IPS DF 4.7 (cell line): ENCODE results near the gene TAF1D.
"Not testable (repeated sequence)": the region's sequence is repeated elsewhere in the genome, so short reads cannot be mapped to it uniquely, and the experiment has no call there.

Experiments
- DNase-seq: peaks from one replicate; pipeline ENCODE4 v3.0.0-alpha.2; 2013; ENCODE audit warnings: low spot score; ENCODE audit errors: extremely low read depth

TAF1D gene

DNA sequence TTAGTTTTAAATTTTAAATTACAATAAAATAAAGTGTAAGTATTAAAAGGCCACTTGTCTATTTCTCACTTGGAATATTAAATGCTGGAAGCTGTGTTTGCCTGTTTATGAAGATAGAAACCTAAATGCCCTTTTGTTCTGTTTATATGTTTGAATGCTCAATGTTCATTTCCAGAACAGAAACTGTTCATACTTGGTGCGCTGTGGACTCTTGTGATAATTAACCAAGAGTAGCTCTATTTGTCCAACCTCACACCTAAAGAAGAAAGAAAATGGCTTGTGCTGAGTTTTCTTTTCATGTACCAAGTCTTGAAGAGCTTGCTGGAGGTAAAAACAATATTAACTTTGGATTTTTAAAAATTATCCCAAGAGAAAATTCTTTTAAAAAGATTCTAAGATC, 5.8 kb upstream of the TAF1D start:
- DNase-seq: no peak

DNA sequence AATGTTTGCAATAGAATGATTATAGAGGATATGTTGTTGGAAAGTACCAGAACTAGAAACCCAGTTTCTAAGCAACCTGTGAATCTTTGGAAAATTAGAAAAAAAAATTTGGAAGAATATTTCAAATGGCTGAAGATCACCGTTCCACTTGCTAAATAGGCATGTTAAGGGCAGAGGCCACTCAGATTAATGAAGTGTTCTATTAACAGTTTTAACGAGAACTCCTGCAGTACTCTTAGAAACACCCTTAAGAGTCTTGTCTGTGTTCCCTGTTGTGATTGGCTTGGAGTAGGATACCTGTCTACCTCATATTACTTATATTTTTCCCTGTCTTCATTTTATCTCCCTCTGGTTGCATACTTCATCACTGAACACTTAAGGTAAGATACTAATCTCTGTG, 4.8 kb upstream of the TAF1D start:
- DNase-seq: no peak

DNA sequence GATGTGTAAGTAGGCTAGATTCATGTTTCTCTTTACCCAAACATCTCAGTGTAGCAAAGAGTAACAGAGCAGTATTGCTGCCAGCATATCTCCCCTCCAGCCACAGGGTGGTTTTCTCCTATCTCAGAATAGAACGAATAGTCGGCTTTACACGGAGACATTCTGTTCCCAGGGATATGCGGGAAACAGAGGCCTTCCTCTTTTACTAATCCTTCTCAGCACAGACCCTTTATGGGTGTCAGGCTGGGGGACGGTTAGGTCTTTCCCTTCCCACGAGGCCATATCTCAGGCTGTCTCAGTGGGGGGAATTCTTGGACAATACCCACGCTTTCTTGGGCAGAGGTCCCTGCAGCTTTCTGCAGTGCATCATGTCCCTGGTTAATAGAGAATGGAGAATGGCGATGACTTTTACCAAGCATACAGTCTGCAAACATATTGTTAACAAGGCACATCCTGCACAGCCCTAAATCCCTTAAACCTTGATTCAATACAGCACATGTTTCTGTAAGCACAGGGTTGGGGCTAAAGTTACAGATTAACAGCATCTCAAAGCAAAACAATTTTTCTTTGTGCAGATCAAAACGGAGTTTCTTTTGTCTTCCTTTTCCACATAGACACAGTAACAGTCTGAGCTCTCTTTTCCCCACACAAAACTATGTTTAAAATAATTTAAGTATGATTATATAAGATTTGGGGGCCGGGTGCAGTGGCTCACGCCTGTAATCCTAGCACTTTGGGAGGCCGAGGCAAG, 3.9 kb upstream of the TAF1D start:
- not testable (repeated sequence) for DNase-seq

DNA sequence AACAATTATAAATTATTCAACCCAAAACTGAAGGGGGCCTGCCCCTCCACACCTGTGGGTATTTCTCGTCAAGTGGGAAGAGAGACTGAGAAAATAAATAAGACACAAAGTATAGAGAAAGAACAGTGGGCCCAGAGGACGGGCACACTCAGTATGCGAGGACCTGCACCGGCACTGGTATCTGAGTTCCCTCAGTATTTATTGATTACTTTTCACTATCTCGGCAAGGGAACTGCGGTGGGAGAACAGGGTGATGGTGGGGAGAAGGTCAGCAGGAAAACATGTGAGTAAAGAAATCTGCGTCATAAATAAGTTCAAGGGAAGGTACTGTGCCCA, 3.3 kb upstream of the TAF1D start:
- no peak for DNase-seq

DNA sequence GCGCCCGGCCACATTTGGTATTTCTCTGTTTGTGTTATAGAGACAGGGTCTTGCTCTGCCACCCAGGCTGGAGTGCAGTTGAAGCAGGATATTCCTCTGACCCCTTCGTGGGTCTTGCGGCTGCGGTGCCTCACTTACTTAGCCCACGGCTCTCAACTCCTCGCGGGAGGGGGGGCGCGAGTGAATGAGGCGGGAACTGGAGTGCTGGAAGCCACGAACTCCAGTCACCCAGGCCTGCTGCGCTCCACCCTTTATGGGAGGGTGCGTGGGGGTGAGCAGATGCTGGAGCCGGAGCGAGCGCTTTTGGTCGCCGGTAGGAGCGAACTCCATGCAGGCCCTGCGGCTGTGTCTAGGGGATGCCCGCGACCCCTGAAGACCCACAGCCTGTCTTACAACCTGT, 2.0 kb upstream of the TAF1D start:
- no peak for DNase-seq

DNA sequence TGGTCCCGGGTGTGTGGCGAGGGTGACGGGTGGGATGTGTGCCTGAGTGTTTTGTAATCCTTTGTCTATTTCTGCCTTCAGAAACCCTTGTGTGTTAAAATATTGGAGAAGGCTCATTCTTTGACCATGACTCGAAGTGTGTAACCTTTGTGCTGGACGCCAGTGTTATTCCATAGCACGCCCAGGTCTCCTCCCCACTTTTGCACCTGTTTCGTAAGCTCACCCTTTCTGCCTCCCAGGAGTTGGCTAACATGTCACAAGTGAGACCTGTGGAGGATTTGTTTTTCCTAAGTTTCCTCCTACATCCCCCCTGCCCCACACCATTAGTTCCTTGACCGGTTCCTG, 559 bp upstream of the TAF1D start:
- DNase-seq: no peak

DNA sequence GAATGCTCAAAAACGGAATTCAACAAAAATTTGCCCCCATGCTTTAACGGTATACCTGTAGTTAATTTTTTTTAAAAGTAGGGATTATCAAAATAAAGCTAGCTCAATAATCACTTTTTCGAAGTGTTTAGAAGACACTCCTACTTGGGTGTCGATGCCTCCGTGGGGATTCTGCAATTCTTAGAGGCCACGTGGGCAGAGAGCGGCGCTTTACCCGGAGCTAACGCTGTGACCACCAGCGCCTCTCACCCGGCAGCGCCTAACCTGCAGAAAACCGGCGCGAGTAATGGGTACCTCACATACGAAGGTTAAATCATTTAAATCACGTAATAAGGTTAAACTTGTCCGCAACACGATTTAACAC, 583 bp downstream of the TAF1D start:
- no peak for DNase-seq

DNA sequence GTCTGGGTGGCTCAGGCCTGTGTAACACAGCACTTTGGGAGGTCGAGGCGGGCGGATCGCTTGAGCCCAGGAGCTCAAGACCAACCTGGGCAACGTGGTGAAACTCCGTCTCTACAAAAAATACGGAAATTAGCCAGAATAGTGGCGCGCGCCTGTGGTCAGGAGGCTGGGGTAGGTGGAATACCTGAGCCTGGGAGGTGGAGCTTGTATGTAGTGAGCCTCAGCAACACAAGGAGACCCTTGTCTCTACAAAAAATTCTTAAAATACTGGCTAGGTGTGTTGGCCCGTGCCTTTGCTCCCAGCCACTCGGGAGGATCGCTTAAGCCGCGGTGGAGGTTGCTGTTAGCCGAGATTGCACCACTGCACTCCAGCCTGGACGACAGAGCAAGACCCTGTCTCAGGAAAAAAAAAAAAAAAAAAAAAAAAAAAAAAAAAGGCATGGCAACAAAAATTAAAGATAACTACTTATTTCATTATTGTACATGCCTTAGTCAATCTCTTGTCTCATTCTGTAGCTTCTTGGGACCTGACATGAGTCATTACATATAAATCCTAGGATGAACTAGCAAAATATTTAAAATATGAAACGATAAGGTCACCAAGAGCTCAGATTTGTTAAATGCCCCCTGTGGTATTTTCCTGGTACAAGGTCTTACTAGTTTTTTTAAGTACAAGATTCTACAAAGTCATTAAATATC, 1.1 kb downstream of the TAF1D start:
- DNase-seq: no peak

DNA sequence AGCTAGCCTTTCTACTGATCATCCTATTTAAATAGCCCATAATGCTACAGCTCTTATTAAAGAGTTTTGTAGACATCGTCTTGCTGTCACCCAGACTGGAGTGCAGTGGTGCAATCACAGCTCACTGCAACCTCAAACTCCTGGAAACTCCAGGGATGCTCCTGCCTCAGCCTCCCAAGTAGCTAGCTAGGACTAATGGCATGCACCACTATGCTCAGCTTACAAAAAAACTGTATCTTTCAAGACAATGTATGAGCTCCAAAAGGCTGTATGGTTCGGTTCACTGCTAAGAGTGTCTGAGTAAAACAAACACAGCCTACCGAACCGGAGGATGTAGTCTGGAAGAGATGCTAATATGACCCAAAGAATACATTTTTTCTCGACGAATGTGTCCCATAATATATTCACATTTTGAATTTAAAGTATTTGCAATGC, 2.6 kb downstream of the TAF1D start:
- DNase-seq: no peak

DNA sequence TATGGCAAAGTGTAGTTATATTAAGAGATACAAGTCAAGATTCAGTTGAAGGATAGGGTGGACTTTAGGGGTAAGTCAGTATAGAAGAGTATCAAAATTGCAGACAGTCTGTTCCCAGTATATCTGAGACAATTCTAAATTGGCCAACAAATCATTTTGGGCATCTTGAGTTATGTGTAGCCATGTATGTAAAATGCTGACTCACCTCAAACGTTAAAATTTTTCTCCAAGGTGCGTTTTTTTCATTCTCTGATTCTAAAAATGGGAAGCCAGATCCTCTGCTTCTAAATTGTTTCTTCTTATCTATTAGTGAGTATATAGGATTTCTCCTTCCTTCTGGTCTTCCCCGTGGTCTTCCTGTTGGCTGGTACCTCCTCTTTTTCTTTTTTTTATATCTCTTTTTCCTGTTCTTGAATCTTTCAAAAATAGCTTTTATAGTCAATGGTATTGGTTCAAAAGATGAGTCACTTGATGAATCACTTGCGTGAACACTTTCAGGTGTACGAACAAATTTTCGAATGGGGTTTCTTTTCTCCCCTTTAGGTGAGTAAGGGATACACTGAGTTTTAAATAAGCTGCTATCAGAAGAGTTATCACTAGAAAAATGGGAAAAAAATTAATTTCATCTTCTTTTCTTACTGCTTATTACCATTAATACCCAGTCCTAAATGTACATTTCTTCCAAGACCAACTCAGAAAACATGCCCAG, 3.2 kb downstream of the TAF1D start:
- DNase-seq: no peak

DNA sequence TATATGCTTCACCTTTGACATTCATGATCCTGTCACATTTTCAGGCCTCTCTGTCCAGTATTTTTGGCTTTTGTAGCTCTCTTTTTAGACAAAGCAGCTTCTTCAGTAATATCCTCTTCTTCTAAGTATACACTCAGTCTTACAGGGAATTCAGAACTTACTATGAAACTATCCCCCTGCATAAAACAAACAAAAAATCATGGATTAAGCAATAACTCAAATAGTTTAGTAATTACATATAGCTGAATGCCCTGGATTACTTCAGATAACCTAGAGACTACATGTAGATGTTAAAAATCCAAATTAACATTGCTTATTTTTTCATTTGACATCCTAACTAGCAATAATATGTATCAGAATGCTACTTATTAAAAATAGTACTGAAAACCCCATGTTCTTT, 5.2 kb downstream of the TAF1D start:
- no peak for DNase-seq

DNA sequence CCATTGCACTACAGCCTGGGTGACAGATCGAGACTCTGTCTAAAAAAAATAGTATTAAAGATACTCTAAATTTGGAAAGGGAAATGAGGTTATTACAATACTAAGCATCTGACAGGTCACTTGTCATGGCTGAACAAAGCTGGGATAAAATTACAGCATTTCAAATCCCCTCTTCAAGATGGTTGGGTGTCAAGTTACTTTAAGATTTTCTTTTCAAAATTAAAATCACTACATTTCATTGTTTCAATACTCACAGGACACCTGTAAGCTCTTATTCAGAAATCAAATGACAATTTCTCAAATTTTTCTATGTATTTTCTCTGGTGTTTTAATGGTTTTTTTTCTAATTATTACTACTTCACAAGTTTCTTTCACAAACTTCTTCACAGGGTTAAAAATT, 5.7 kb downstream of the TAF1D start:
- DNase-seq: no peak

DNA sequence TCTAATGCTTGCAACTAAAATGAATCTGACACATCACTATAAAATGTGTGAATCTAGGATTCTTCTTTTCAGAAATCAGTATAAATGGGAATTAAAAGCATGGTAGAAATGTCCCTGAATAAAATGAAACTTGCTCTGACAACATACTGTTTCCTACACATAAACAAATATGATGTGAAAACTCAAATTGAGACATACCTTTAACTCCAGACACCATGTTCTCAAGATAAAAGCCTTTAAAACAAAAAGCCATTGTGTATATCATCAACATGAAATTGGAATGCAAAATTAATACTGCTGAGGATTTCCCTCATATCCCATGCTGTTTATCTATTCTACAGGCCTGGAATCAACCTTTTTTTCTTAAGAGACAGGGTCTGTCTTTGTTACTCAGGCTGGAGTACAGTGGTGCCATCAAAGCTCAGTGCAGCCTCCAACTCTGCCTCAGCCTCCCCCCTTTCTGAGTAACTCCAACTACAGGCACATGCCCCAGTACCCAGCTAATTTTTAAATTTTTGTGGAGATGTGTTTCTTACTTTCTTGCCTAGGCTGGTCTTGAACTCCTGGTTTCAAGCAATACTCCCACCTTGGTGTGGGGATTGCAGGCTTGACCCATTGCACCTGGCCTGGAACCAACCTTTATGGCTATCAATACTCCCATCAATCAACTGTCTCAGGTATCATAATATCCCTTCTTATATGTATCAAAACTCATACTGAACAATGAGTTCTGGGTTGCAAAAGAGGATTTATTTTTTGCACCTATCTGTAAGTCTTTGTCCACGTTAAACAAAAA, 6.7 kb downstream of the TAF1D start:
- DNase-seq: no peak

DNA sequence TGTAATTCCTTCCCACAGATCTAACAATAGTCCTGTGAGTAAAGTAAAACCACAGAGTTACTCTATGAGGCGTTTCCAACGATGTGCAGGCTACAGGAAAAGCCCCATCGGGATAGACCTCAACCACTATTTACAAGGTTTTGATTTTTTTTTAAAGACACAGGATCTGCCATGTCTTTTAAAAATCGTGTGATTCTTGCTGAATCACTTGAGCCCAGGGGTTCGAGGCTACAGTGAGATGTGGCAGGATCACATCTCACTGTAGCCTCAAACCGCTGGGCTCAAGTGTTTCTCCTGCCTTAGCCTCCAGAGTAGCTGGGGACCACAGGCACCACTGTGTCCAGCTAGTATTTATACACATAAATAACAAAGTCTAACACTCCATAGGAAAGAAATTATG, 7.8 kb downstream of the TAF1D start:
- DNase-seq: no peak

DNA sequence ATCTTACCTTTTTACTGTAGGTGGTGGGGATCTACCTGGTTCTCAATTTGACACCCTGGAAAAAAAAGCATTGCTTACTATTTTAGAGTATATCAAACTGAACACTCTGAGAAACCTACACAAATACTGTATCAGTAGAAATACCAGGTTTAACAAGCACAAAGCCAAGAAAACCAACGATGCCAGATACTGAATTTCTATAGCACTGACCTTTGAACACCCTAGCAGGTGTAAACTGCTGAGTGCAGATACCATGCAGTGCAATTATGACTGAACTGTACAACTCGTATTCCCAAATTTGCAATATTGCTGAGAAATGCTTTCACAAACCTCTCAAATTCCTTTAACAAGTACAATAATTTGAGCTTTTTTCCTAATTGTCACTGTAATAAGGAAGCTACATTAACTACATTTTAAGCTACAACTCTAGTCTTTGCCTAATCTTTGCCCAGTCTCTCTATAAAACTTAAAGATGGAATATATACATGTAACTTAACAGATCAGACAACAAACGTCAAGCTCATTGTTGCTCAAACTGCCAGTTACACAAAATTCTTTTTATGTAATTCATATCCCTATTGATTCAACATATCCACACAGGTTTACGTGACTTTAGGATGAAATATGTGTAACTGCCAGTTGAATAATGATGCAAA, 8.9 kb downstream of the TAF1D start:
- no peak for DNase-seq

DNA sequence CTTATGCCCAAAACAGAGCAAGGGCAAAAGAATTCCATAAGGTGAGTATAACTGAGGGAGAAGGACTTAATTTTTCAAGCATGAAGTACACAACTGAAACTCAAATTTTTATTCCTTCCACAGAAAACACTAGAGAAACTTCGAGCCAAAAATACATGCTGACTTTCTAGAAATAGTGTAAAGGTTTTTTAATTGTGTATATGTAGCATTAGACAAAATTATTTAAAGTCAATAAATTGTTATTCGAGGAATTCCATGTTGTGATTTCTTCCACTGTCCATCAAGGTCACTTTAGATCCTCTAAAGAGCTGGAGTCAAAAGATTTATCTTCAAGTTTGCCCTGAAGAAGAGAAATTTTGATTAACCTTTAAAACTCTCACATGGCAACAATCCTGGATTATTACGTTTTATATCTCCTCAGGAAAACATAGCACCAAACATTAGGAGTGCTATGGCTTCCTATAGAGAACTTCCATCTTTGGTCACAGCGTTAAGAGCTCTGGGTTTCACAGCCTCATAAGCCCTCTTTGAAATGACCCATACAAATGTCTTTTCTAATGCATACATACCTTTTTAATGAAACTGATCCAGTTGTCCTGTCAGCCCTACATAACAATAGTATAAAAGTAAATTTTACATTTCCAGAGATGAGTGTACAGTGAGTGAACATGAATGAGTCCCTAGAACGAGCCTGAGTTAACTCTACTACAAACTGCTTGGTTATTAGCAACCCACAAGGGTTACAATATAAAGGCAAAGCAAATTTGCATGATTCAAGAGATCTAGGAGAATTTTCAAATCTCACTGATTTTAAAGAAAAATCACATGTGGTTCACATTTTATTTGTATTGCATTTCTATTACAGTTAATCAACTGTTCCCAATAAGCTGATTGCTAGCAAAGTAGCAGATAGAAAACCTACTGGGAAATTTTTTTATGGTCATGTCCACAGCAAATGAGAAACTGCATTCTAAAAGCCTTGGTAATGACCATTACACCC, 10.9 kb downstream of the TAF1D start:
- DNase-seq: no peak

DNA sequence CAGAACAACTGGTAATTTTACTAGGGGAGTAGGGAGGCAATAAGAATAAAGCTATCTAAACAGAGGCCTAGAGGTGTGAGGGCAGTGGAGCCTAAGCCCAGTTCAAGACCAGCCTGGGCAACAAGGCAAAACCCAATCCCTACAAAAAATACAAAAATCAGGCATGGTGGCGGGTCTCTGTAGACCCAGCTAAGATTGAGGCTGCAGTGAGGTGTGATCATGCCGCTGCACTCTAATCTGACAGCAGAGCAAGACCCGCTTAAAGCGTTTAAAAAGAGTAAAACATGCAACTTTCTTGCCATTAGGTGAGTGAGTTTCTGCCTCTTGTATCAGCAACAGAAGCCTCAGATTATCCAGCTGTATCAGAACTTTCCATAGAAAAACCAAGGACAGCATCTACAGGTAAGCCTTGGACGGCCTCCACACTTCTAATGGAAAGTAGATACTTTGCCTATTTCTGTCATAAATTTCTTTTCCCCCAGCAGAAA, 12.1 kb downstream of the TAF1D start:
- no peak for DNase-seq

DNA sequence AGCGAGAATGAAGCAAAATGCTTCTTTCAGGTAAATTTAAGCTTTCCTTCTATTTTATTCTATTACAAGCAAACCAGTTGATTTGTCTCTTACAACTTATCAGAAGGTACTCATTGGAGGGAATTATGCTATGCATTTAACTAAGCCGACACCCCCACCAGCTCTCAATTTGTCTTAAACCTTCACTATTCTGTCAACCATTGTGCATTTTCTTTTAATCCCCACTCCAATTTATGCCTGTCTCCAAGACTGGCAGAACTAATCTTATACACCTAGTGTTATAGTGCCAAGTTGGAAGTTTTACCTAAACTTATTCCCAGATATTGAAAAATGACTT, 12.5 kb downstream of the TAF1D start:
- DNase-seq: no peak

DNA sequence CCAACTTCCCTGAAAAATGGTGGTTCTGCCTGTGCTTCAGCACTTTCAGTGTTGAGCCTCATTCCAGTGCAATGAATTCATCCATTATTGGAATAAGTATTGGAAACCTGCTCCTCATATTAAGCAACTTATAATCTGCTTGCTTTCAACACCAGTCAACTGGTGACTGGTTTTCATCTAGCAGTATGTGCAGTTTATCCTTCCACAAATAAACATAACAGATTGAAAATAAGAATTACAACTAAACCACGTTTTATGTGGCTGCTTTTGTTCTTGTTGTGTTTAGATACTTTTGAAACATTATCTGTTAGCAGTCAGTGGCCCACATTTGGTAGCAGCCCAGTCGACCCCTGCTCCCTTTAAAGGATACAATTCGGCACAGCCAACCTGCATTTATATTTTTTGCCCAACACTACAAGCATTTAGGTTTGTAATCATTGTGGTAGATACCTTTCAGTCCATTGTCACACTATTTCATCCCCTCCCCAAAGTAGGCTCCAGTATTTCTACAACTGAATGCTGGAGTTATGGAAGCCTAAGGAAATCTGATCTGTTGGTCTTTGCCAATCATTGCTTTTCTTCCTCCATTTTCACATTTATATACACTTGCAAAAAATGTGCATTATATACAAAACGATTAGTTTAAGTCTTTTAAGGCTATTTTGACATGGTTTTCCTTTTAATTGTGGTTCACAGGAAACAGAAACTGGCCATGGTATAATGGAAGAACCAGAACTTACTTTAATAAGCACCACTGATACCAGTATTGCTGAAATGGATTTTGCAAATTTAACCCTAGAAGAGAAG, 13.1 kb downstream of the TAF1D start:
- DNase-seq: no peak
